Subcutaneous adipose tissue (tissue), 4 donors: ENCODE data around the gene EIF3A. TPM values are rescaled to one million over a fixed set of nuclear protein-coding genes. Genes with fewer than 3 reads are reported as not detected.

Experiments
- small RNA-seq: library from RNA; depleted of rRNA; stranded (forward); fragments of <200 nt; gene quantifications from one replicate; pipeline ENCODE3, GENCODE V24; 2016
- total RNA-seq, 4 donors: library from RNA; depleted of rRNA; stranded (reverse); fragments of >200 nt; gene quantifications; one replicate each; pipeline ENCODE4 v1.1.0, GENCODE V29; 2016
- TF ChIP-seq, protein P1 (sequence below): fragments of 450-650 bp; IDR thresholded peaks from one replicate; pipeline ENCODE4 v1.5.1; 2016; ENCODE audit warnings: low read depth, mild to moderate bottlenecking, control low read depth, antibody characterized with exemption, moderate library complexity

EIF3A gene
- total RNA-seq, 4 donors from 2014 or later, result 129 to 174 (median 157) TPM

DNA sequence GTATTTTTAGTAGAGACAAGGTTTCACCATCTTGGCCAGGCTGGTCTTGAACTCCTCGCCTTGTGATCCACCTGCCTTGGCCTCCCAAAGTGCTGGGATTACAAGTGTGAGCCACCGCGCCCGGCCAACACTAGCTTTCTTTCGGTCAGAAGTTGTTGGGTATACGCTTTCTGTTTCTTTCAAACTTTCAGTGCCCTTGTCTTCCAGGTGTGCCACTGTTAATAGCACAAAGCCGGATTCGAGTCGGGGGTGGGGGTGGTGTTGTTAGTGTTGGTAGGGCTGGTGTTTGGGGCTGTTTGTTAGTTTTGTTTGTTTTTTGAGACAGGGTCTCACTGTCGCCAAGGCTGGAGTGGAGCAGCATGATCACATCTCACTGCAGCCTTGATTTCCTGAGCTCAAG, 84.9 kb downstream of the EIF3A start:
- TF ChIP-seq, protein P1, sequence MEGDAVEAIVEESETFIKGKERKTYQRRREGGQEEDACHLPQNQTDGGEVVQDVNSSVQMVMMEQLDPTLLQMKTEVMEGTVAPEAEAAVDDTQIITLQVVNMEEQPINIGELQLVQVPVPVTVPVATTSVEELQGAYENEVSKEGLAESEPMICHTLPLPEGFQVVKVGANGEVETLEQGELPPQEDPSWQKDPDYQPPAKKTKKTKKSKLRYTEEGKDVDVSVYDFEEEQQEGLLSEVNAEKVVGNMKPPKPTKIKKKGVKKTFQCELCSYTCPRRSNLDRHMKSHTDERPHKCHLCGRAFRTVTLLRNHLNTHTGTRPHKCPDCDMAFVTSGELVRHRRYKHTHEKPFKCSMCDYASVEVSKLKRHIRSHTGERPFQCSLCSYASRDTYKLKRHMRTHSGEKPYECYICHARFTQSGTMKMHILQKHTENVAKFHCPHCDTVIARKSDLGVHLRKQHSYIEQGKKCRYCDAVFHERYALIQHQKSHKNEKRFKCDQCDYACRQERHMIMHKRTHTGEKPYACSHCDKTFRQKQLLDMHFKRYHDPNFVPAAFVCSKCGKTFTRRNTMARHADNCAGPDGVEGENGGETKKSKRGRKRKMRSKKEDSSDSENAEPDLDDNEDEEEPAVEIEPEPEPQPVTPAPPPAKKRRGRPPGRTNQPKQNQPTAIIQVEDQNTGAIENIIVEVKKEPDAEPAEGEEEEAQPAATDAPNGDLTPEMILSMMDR, result no peak

- TF ChIP-seq, protein P1, result no peak
Observed at GRCh38 chr10:118994321-118994720, 86.3 kb downstream of the EIF3A start.

- TF ChIP-seq, protein P1, result no peak
Observed at GRCh38 chr10:118993214-118993613, 87.4 kb downstream of the EIF3A start.

- TF ChIP-seq, protein P1, result no peak
Observed at GRCh38 chr10:118992496-118992895, 88.1 kb downstream of the EIF3A start.

DNA sequence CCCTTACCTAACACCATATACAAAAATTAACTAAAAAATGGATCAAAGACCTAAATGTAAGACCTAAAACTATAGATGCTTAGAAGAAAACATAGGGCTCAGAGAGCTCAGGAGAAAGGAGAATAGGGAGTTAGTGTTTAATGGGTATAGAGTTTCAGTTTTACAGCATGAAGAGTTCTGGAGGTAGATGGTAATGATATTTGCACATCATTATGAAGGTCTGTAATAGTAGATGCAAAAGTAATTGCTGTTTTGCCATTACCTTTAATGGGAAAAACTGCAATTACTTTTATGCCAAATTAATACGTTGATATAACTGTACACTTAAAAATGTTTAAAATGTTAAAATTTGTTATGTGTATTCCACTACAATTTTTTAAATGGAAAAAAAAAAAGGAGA, 90.3 kb downstream of the EIF3A start:
- TF ChIP-seq, protein P1, result no peak

GRCh38 chr10:118986815-118987790, 93.5 kb downstream of the EIF3A start:
- TF ChIP-seq, protein P1, result no peak

DNA sequence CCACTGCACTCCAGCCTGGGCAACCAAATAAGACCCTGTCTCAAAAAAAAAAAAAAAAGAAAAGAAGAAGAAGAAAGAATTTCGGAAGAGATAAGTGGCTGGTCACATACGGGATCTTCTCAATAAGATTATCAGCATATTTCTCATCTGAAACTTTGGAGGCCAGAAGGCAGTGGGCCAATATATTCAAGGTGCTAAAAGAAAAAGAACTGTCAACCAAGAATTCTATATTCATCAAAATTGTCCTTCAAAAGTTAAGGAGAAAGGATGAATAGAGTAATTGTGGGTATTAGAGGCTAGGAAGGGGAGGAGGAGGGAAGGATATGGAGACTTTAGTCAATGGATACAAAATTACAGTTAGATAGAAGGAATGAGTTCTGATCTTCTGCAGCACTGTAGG, 95.0 kb downstream of the EIF3A start:
- TF ChIP-seq, protein P1, result no peak

Small RNAs within 50 kb of the gene (small RNA-seq; reads per million reads assigned to genes)
- gene AL355598.1, result not detected
- not detected for gene RF00413
- not detected for gene SNORA19

Other genes starting within 250 kb of the EIF3A start
- 10 to 100 TPM in 2 of 4 donors, 1 to 10 TPM in 2; 7.0 to 78.6 (median 11.8) TPM for gene NANOS1, start 51.1 kb downstream of the EIF3A start, total RNA-seq
- gene DENND10, start 23.3 kb upstream of the EIF3A start, total RNA-seq, result 10 to 100 TPM; 68.2 to 77.5 (median 73.6) TPM
- 10 to 100 TPM; 14.5 to 20.0 (median 16.2) TPM for gene SFXN4, start 84.9 kb upstream of the EIF3A start, total RNA-seq
- 100 to 1,000 TPM; 102 to 258 (median 190) TPM for gene PRDX3, start 98.0 kb upstream of the EIF3A start, total RNA-seq
- gene GRK5, start 126.8 kb upstream of the EIF3A start, total RNA-seq, result 10 to 100 TPM; 11.6 to 38.2 (median 21.4) TPM